B cell (primary cell): Measurements from ENCODE around the gene SLC43A3. TPM values are rescaled to one million over a fixed set of nuclear protein-coding genes. Genes with fewer than 3 reads are reported as not detected.

Experiments used
- ATAC-seq: fragments of 200-7000 bp; cut with Tn5 transposase; one replicate; pipeline ENCODE4 v1.10.0; 2021; ENCODE audit warnings: low read depth, mild to moderate bottlenecking, moderate number of reproducible peaks, moderate library complexity
- CTCF ChIA-PET: fragments of 350-600 bp; sonication (Branson Sonifier 250); formaldehyde crosslinking; loops from one replicate; lab custom pipeline; 2021; ENCODE audit warnings: antibody characterized with exemption, inconsistent platforms; lab: Charles Lee
- POLR2A ChIA-PET: fragments of 350-600 bp; sonication (Branson Sonifier 250); formaldehyde crosslinking; loops from one replicate; lab custom pipeline; 2021; ENCODE audit warnings: antibody characterized with exemption; lab: Charles Lee
- DNase-seq: peaks from one replicate; pipeline ENCODE4 v3.0.0; 2013
- H2AFZ ChIP-seq: 2 replicates; pipeline ENCODE4 v1.6.1; 2012; ENCODE audit warnings: mild to moderate bottlenecking, low read depth, low read length; ENCODE audit not compliant: insufficient read depth, poor library complexity, severe bottlenecking
- H3K27ac ChIP-seq, 2 donors: 1 replicate in 1 of 2; 2 replicates in 1 of 2; pipeline ENCODE4 v1.5.1; 2012 to 2013; ENCODE audit warnings: low read length in 2 of 2, mild to moderate bottlenecking in 2 of 2, moderate library complexity in 1 of 2
- H3K27me3 ChIP-seq, 4 experiments: fragments of 200-600 bp in 1 of 4; sonication (generic) in 1 of 4; replicated peaks in 1 of 4; 1 replicate in 2 of 4; 2 replicates in 2 of 4; pipeline versions ENCODE4 v1.6.1 to v1.7.0; 2013 to 2016; ENCODE audit warnings: low read length in 3 of 4, mild to moderate bottlenecking in 2 of 4, mixed read lengths in 1 of 4, moderate library complexity in 1 of 4; ENCODE audit not compliant: insufficient read depth in 4 of 4, control insufficient read depth in 3 of 4; ENCODE audit errors: control extremely low read depth in 1 of 4
- H3K36me3 ChIP-seq, 2 experiments: replicated peaks in 1 of 2; 1 replicate in 1 of 2; 2 replicates in 1 of 2; pipeline versions ENCODE4 v1.6.1 to v1.7.1; 2013; ENCODE audit warnings: low read length in 1 of 2; ENCODE audit not compliant: insufficient read depth in 2 of 2, control insufficient read depth in 1 of 2; ENCODE audit errors: control extremely low read depth in 1 of 2, extremely low read depth in 1 of 2
- H3K4me1 ChIP-seq, 2 donors: fragments of 200-600 bp in 1 of 2; sonication (generic) in 1 of 2; 1 replicate in 1 of 2; 2 replicates in 1 of 2; pipeline versions ENCODE4 v1.5.1 to v1.6.1; 2013 to 2017; ENCODE audit warnings: low read length in 2 of 2; ENCODE audit not compliant: control insufficient read depth in 2 of 2, insufficient read depth in 2 of 2
- H3K4me2 ChIP-seq: replicated peaks from 2 replicates; pipeline ENCODE3; 2012; ENCODE audit warnings: mild to moderate bottlenecking, low read depth, low read length; ENCODE audit not compliant: poor library complexity, severe bottlenecking
- H3K4me3 ChIP-seq, 5 experiments: fragments of 200-600 bp in 1 of 5; sonication (generic) in 1 of 5; 1 replicate in 3 of 5; 2 replicates in 2 of 5; pipeline versions ENCODE4 v1.5.1 to v1.7.0; 2011 to 2016; ENCODE audit warnings: low read length in 4 of 5, mild to moderate bottlenecking in 4 of 5, low read depth in 2 of 5, control low read depth in 1 of 5, moderate library complexity in 1 of 5; ENCODE audit not compliant: insufficient read depth in 1 of 5; ENCODE audit errors: control extremely low read depth in 1 of 5, extremely low read depth in 1 of 5
- H3K79me2 ChIP-seq: fragments of 200-600 bp; sonication (generic); one replicate; pipeline ENCODE4 v1.6.0; 2016; ENCODE audit warnings: low read length; ENCODE audit not compliant: control insufficient read depth, insufficient read depth
- H3K9ac ChIP-seq: fragments of 200-600 bp; sonication (generic); 2 replicates; pipeline ENCODE4 v1.6.1; 2017; ENCODE audit warnings: mild to moderate bottlenecking, low read length, moderate library complexity
- H3K9me3 ChIP-seq, 3 donors: one replicate each; pipeline versions ENCODE4 v1.6.1 to v1.7.1; 2013; ENCODE audit warnings: low read length in 2 of 3; ENCODE audit not compliant: control insufficient read depth in 2 of 3, insufficient read depth in 1 of 3; ENCODE audit errors: control extremely low read depth in 1 of 3
- H4K20me1 ChIP-seq: 2 replicates; pipeline ENCODE4 v1.6.0; 2012; ENCODE audit warnings: mild to moderate bottlenecking, low read length; ENCODE audit not compliant: insufficient read depth, control insufficient read depth, poor library complexity, severe bottlenecking
- H3K27ac Mint-ChIP-seq: one replicate; pipeline ENCODE4 v1.8.0; 2021; ENCODE audit warnings: mixed read lengths
- H3K27me3 Mint-ChIP-seq: one replicate; pipeline ENCODE4 v1.8.0; 2021; ENCODE audit warnings: mixed read lengths
- H3K4me1 Mint-ChIP-seq: one replicate; pipeline ENCODE4 v1.8.0; 2021; ENCODE audit warnings: mixed read lengths
- H3K4me3 Mint-ChIP-seq: one replicate; pipeline ENCODE4 v1.8.0; 2021; ENCODE audit warnings: mixed read lengths
- H3K9me3 Mint-ChIP-seq: one replicate; pipeline ENCODE4 v1.8.0; 2022; ENCODE audit warnings: mixed read lengths; ENCODE audit not compliant: insufficient read depth
- EZH2 ChIP-seq: IDR thresholded peaks from 2 replicates; pipeline ENCODE4 v1.6.1; 2012; ENCODE audit warnings: borderline replicate concordance, low read depth, mild to moderate bottlenecking, moderate library complexity, low read length; ENCODE audit not compliant: insufficient read depth, poor library complexity, severe bottlenecking
- WGBS: methylation state at CpG from one replicate; pipeline ENCODE4 v1.1.5; 2013; ENCODE audit warnings: missing lambda C conversion rate; ENCODE audit not compliant: insufficient coverage; 5-methylcytosine and 5-hydroxymethylcytosine counted together
- intact Hi-C: fragments of 100-400 bp; cut with micrococcal nuclease; formaldehyde crosslinking; loops from one replicate; pipeline ENCODE4 v1.10.0; 2022
- polyA plus RNA-seq: library from polyadenylated mRNA; depleted of rRNA; stranded (reverse); fragments of >200 nt; gene quantifications from 2 replicates; pipeline ENCODE4 v1.2.3, GENCODE V29; 2012
- total RNA-seq, 2 donors: library from RNA; stranded (reverse); fragments of 120-200 nt in 1 of 2; gene quantifications; 1 replicate in 1 of 2; 2 replicates in 1 of 2; pipeline versions ENCODE4 v1.2.3 to v1.2.4, GENCODE V29; 2013 to 2022
- TF ChIP-seq, protein P1 (sequence below): fragments of 200-600 bp; IDR thresholded peaks from one replicate; pipeline ENCODE4 v1.8.0; 2022; ENCODE audit warnings: antibody characterized with exemption, mild to moderate bottlenecking

Gene SLC43A3
- total and polyA plus RNA-seq, 2 donors (not counting 1 experiment from before 2014, with no cell fraction given), result 7.6 to 20.9 TPM

DNA sequence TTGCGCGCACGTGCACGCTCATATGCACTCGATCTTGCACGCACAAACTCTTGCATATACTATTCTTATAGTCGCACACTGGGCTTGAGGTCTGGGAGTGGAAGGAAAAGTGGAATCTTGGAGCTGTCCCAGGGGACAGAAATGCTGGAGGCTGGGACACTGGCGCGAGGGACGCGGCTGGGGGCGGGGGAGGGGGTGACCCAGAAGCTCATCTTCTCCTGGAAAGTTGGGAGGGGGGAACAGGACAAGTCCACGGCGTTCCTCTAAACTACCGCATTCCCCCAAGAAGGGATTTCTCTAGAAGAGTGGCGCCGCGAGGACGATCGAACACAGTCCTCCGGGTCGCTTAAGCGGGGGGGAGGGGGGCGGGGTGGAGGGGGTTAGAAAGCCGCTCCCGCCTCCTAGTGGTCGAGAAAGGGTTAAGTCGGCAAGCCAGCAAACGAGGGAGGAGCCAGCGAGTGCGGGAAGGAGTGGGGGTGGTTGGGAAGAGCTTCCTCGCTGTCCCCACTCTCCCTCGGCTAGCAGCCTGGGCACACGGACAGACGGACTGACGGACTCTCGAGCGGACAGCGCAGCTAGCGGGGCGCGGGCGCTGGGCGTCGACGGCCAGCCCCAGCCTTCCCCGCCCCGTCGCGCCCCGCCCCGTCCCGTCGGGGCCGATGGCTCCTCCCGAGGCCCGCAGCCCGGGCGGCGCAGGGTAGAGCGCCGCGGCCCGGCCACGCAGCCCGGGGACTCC, 33.3 kb upstream of the SLC43A3 start, which contains the start of gene RTN4RL2:
Gene RTN4RL2, plus strand, starts transcription at position 507 of the 736 bp plus-strand sequence. CDS start 338 bp downstream, outside the sequence.
- peaks cover 12% of the 10 kb centered on the region for H4K20me1 ChIP-seq
- TF ChIP-seq, protein P1, sequence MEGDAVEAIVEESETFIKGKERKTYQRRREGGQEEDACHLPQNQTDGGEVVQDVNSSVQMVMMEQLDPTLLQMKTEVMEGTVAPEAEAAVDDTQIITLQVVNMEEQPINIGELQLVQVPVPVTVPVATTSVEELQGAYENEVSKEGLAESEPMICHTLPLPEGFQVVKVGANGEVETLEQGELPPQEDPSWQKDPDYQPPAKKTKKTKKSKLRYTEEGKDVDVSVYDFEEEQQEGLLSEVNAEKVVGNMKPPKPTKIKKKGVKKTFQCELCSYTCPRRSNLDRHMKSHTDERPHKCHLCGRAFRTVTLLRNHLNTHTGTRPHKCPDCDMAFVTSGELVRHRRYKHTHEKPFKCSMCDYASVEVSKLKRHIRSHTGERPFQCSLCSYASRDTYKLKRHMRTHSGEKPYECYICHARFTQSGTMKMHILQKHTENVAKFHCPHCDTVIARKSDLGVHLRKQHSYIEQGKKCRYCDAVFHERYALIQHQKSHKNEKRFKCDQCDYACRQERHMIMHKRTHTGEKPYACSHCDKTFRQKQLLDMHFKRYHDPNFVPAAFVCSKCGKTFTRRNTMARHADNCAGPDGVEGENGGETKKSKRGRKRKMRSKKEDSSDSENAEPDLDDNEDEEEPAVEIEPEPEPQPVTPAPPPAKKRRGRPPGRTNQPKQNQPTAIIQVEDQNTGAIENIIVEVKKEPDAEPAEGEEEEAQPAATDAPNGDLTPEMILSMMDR, result no peak
- TF ChIP-seq EZH2, result no peak
- ATAC-seq (peak; percentile 42), DNase-seq (peak; percentile 60)
- H3K9ac ChIP-seq, result peak within 1 kb of the TSS; percentile 62
- H3K27ac Mint-ChIP-seq, result peak within 1 kb of the TSS; percentile 23
- peak within 1 kb of the TSS; percentile 75 for H2AFZ ChIP-seq
- H3K36me3 ChIP-seq, result no peaks in the 10 kb centered on the region
- ChIA-PET CTCF (interaction anchor here (0.6 to 9.6 kb wide), 15 partner anchors 14 to 384 kb away, joined by 3 to 348 read pairs (median 9); partner anchors contain the start of genes SSRP1 and TIMM10), POLR2A (interaction anchor here (0.6 to 0.7 kb wide), 2 partner anchors 68 to 69 kb away, joined by 4 to 6 read pairs; no protein-coding TSS in a partner anchor)
- H3K4me1 ChIP-seq, result peaks cover 37 to 41% of the 10 kb centered on the region in 2 donors
- under 1% methylated on average over 46 of the region's 66 CpGs for WGBS
- H3K27me3 Mint-ChIP-seq, result peaks cover 38% of the 10 kb centered on the region
- H3K9me3 ChIP-seq, result peaks cover 0 to 16% (median 0%) of the 10 kb centered on the region in 3 donors
- H3K27me3 ChIP-seq, result peaks cover 0 to 51% (median 28%) of the 10 kb centered on the region in 4 experiments
- no peaks in the 10 kb centered on the region for H3K9me3 Mint-ChIP-seq
- H3K4me1 Mint-ChIP-seq, result peaks cover 29% of the 10 kb centered on the region
- no peak within 1 kb of the TSS for H3K27ac ChIP-seq
- no peaks in the 10 kb centered on the region for H3K79me2 ChIP-seq
- peak within 1 kb of the TSS; percentile 95 for H3K4me2 ChIP-seq
- intact Hi-C loops, result no loop called here
- peak within 1 kb of the TSS in 4 of 5 experiments; percentile 12 to 63 (median 46) for H3K4me3 ChIP-seq
- H3K4me3 Mint-ChIP-seq, result peak within 1 kb of the TSS; percentile 78
